Activated CD4-positive, alpha-beta T cell treated with anti-CD3 and anti-CD28 coated beads, Interleukin-10, Interleukin-2, amounts not matched to agents 100 ng/mL and 50 ng/mL, durations not matched to agents 16 hours and 8 hours (primary cell): ENCODE data around the gene LRP10.

ENCODE experiments used
- DNase-seq: peaks from one replicate; pipeline ENCODE4 v3.0.0-alpha.2; 2020

Gene LRP10

GRCh38 chr14:22866874-22867273, 4.7 kb upstream of the LRP10 start:
- DNase-seq: no peak

GRCh38 chr14:22870811-22871223, 723 bp upstream of the LRP10 start:
- peak; percentile 84 for DNase-seq

GRCh38 chr14:22872033-22872832, 693 bp downstream of the LRP10 start:
- DNase-seq: peak; percentile 78

GRCh38 chr14:22872833-22873520, 1.4 kb downstream of the LRP10 start:
- no peak for DNase-seq

GRCh38 chr14:22875003-22875747, 3.6 kb downstream of the LRP10 start:
- no peak for DNase-seq

GRCh38 chr14:22875748-22876319, 4.3 kb downstream of the LRP10 start:
- DNase-seq: no peak

- no peak for DNase-seq
These were observed 5.5 kb downstream of the LRP10 start for GRCh38 chr14:22877000-22877501.

GRCh38 chr14:22878271-22879246, 7.0 kb downstream of the LRP10 start:
- no peak for DNase-seq

GRCh38 chr14:22882064-22882463, 10.5 kb downstream of the LRP10 start:
- DNase-seq: no peak

- DNase-seq: no peak
These were observed 11.1 kb downstream of the LRP10 start for GRCh38 chr14:22882529-22883172.

- no peak for DNase-seq
These were observed 11.8 kb downstream of the LRP10 start, which contains the start of gene REM2 for GRCh38 chr14:22883173-22883976. REM2 (plus strand) TSS chr14:22883222; CDS start chr14:22883288, 66 bp downstream.

GRCh38 chr14:22884076-22884737, 12.7 kb downstream of the LRP10 start:
- no peak for DNase-seq

GRCh38 chr14:22884738-22885523, 13.4 kb downstream of the LRP10 start:
- DNase-seq: no peak

GRCh38 chr14:22885975-22886374, 14.4 kb downstream of the LRP10 start:
- no peak for DNase-seq

- peak; percentile 81 for DNase-seq
These were observed 15.1 kb downstream of the LRP10 start for GRCh38 chr14:22886500-22887259.

GRCh38 chr14:22887260-22887989, 15.9 kb downstream of the LRP10 start:
- DNase-seq: peak; percentile 59

- peak; percentile 19 for DNase-seq
These were observed 16.4 kb downstream of the LRP10 start for GRCh38 chr14:22887990-22888378.
